Testis (tissue), 3 donors: ENCODE measurements around the gene SAMD4B. TPM values are rescaled to one million over a fixed set of nuclear protein-coding genes. Genes with fewer than 3 reads are reported as not detected.

Experiments used
- DNase-seq: peaks from one replicate; pipeline ENCODE4 v3.0.0-alpha.2; 2019
- H3K27ac ChIP-seq, 2 donors: fragments of 200-600 bp; sonication (generic); one replicate each; pipeline ENCODE4 v1.5.1; 2019
- H3K27me3 ChIP-seq: fragments of 200-600 bp; sonication (generic); one replicate; pipeline ENCODE4 v1.5.1; 2019
- H3K36me3 ChIP-seq: fragments of 200-600 bp; sonication (generic); one replicate; pipeline ENCODE4 v1.5.1; 2017; ENCODE audit warnings: low read depth; ENCODE audit errors: missing control alignments
- H3K4me1 ChIP-seq: fragments of 200-600 bp; sonication (generic); one replicate; pipeline ENCODE4 v1.5.1; 2019
- H3K4me3 ChIP-seq, 2 donors: fragments of 200-600 bp; sonication (generic); one replicate each; pipeline ENCODE4 v1.5.1; 2017 to 2019
- H3K9me3 ChIP-seq: fragments of 200-600 bp; sonication (generic); one replicate; pipeline ENCODE4 v1.5.1; 2017
- CTCF ChIP-seq, 3 experiments: fragments of 450-650 bp in 2 of 3; fragments of 200-600 bp in 1 of 3; sonication (generic) in 1 of 3; IDR thresholded peaks; one replicate each; pipeline ENCODE4 v1.5.1; 2016 to 2019; ENCODE audit warnings: antibody characterized with exemption in 3 of 3, mild to moderate bottlenecking in 2 of 3, moderate library complexity in 1 of 3
- POLR2A ChIP-seq: fragments of 450-650 bp; IDR thresholded peaks from one replicate; pipeline ENCODE4 v1.6.1; 2017; ENCODE audit warnings: antibody characterized with exemption, mild to moderate bottlenecking, moderate library complexity
- WGBS, 2 donors: methylation state at CpG; one replicate each; pipeline ENCODE4 v1.1.5; 2018; 5-methylcytosine and 5-hydroxymethylcytosine counted together
- intact Hi-C: fragments of 100-400 bp; cut with DNase I; formaldehyde crosslinking; loops from one replicate; pipeline ENCODE4 v1.15.1; 2023; ENCODE audit warnings: low total_unique reads
- polyA plus RNA-seq: library from polyadenylated mRNA; stranded (reverse); fragments of 350-450 nt; fragmentation: Illumina TruSeq; extraction: RNeasy Lipid Tissue Mini Kit (QIAGEN cat#74804); gene quantifications from one replicate; pipeline ENCODE4 v1.2.3, GENCODE V29; 2014; ENCODE audit warnings: low read depth, low replicate concordance; ENCODE audit not compliant: insufficient read depth
- total RNA-seq, 2 donors: library from RNA; depleted of rRNA; stranded (reverse); fragments of >200 nt; gene quantifications; one replicate each; pipeline ENCODE4 v1.2.3, GENCODE V29; 2016

SAMD4B gene
- total and polyA plus RNA-seq, 3 donors from 2014 or later: 159 to 276 (median 228) TPM

GRCh38 chr19:39297931-39298634 lies 44.1 kb upstream of the SAMD4B start:
- Histone ChIP-seq H3K4me3 (no peak overlapping the region), H3K27me3 (no peaks in the 10 kb centered on the region), H3K36me3 (no peaks in the 10 kb centered on the region), H3K27ac (no peak overlapping the region), H3K4me1 (no peaks in the 10 kb centered on the region), H3K9me3 (no peaks in the 10 kb centered on the region)
- intact Hi-C loops: no loop called here
- TF ChIP-seq CTCF (IDR thresholded peaks at IDR 0.05): no peak
- no peak for TF ChIP-seq POLR2A
- WGBS, 2 donors: 71 to 73% methylated on average over 11 to 17 of the region's 17 CpGs
- DNase-seq: no peak

GRCh38 chr19:39299404-39299803 lies 42.8 kb upstream of the SAMD4B start:
- intact Hi-C loops: no loop called here
- 90 to 93% methylated on average over 9 of the region's 9 CpGs for WGBS, 2 donors
- H3K9me3 ChIP-seq: no peaks in the 10 kb centered on the region

GRCh38 chr19:39299832-39300231 lies 42.4 kb upstream of the SAMD4B start:
- DNase-seq: no peak
- no peaks in the 10 kb centered on the region for H3K4me1 ChIP-seq

More at GRCh38 chr19:39299404-39299803, 42.8 kb upstream of the SAMD4B start:
- DNase-seq: no peak
- Histone ChIP-seq H3K27me3 (no peaks in the 10 kb centered on the region), H3K4me3 (no peak overlapping the region), H3K36me3 (no peaks in the 10 kb centered on the region), H3K4me1 (no peaks in the 10 kb centered on the region), H3K27ac (no peak overlapping the region)
- TF ChIP-seq POLR2A (no peak), CTCF (IDR thresholded peaks at IDR 0.05) (no peak)

GRCh38 chr19:39301021-39301420 lies 41.2 kb upstream of the SAMD4B start:
- intact Hi-C loops: no loop called here
- no peak for DNase-seq
- Histone ChIP-seq H3K27me3 (no peaks in the 10 kb centered on the region), H3K36me3 (no peaks in the 10 kb centered on the region), H3K4me1 (no peaks in the 10 kb centered on the region), H3K27ac (no peak overlapping the region), H3K4me3 (no peak overlapping the region), H3K9me3 (no peaks in the 10 kb centered on the region)
- TF ChIP-seq POLR2A (no peak), CTCF (IDR thresholded peaks at IDR 0.05) (no peak)
- 80 to 88% methylated on average over 4 of the region's 4 CpGs for WGBS, 2 donors

More at GRCh38 chr19:39299832-39300231, 42.4 kb upstream of the SAMD4B start:
- H3K4me3 ChIP-seq: no peak overlapping the region
- TF ChIP-seq POLR2A (no peak), CTCF (IDR thresholded peaks at IDR 0.05) (no peak)
- H3K27me3 ChIP-seq: no peaks in the 10 kb centered on the region
- no peak overlapping the region for H3K27ac ChIP-seq
- intact Hi-C loops: no loop called here
- H3K36me3 ChIP-seq: no peaks in the 10 kb centered on the region
- 74 to 83% methylated on average over 10 of the region's 10 CpGs for WGBS, 2 donors
- H3K9me3 ChIP-seq: no peaks in the 10 kb centered on the region

DNA sequence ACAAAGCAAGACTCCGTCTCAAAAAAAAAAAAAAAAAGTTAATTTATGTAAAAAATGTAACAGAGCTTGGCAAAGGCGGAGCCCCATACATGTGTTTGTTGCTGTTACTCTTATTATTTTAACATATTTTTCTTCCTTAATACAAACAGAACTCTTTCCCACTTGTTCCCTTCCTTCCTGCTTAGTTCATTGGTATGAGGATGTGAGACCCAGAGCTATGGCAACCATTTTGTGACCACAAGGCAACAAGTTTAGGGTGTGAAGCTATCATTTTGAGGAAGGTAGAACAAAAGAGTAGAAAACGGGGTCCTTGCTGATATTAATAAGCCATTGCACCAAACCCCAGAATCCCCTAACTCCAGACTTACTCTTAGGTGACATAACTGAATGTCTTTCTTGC lies 40.7 kb upstream of the SAMD4B start:
- Histone ChIP-seq H3K27ac (no peak overlapping the region), H3K4me1 (no peaks in the 10 kb centered on the region), H3K27me3 (no peaks in the 10 kb centered on the region), H3K9me3 (no peaks in the 10 kb centered on the region), H3K36me3 (no peaks in the 10 kb centered on the region), H3K4me3 (no peak overlapping the region)
- no peak for TF ChIP-seq CTCF (IDR thresholded peaks at IDR 0.05)
- no peak for TF ChIP-seq POLR2A
- DNase-seq: no peak
- intact Hi-C loops: no loop called here
- 80 to 85% methylated on average over 3 of the region's 3 CpGs for WGBS, 2 donors
